HG03565 (cell line): ENCODE results near the gene CCL4L2.
A peak's percentile ranks its signal among the peaks of the same experiment; 100 is the strongest.
"Not testable (repeated sequence)": the region's sequence is repeated elsewhere in the genome, so short reads cannot be mapped to it uniquely, and the experiment has no call there.

Source experiments
- ATAC-seq: cut with Tn5 transposase; IDR thresholded peaks from one replicate; pipeline ENCODE4 v1.9.1; 2021; ENCODE audit warnings: mild to moderate bottlenecking, moderate library complexity; ENCODE audit not compliant: unreplicated experiment

The CCL4L2 gene

DNA sequence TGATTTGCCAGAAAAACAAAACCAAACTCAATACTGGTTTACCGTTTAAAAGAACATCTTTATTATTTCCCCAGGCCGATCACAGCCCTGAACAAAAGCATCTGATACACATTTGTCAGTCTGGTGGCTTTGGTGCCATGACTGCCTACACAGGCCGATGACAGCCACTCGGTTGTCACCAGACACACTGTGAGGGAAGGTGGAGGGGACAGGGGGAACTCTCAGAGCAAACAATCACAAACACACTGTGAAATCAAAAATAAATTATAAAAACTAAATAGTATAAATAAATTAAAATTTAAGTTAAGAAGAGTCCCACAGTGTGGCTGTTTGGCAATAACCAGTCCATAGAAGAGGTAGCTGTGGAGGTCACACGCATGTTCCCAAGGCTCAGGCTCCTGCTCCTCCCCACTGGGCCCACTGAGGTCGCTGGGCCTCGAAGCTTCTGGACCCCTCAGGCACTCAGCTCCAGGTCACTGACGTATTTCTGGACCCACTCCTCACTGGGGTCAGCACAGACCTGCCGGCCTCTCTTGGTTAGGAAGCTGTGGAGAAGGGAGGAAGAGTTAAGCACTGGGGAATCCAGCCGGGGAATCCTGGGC, 15.9 kb upstream of the CCL4L2 start:
- not testable (repeated sequence) for ATAC-seq

DNA sequence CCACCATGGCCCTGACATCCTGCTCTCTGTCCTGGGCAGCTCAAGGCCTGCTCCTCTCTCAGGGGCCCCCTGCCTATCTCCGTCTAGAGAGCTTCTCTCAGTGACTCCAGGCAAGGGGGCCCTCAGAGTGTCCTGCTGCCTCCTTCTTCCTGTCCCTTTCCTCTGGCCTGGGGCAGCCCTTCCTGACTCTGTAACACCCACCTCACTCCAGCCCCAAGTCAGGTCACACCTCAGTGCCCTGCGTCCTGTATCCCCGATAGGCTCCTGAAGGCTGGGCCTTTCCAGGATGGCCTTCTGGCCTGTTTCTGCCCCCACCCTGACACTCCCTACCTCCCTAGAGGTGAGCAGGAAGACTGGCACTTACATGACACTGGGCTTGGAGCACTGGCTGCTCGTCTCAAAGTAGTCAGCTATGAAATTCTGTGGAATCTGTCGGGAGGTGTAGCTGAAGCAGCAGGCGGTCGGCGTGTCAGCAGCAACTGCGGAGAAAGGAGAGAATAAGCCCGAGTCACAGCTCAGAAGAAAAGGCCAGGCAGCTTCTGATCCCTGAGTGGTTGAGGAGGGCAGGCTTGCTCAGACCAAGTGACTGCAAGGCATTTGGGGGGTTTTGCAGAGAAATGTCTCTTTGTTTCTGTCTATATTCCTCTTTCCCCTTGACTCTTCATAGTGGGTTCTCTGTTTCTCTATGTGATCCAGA, 15.3 kb upstream of the CCL4L2 start:
- no peak for ATAC-seq

DNA sequence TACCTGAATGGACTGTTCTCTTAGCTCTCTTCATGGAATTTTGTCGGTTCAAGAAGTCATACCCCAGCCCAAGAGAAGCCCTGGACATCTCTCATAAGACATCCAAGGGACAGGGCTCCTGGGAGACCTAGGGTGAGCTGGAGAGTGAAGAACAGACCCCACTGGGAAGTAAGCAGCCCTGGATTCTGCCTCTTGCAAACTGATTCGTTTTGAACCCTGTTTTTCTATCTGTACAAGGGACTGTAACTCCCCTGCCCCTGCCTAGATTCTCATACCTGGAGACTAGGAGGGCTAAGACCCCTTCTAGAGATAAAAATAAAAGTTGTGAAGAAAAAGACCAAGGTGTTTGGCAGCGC, 14.8 kb upstream of the CCL4L2 start:
- ATAC-seq, result no peak

DNA sequence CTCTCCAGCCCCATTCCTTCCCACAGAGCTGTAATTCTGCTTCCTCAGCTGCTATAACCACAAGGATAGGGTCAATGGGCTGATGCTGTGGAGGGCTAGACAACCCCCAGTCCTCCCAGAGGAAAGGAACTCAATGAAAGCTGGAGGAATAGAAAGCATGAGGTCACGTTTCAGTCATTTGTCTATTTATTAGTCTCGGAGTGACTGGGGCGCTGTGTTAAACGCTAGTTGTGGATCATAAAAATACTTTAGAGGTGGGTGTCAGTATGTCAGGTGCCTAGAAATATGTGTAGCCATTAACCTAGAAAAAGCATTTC, 13.5 kb upstream of the CCL4L2 start:
- no peak for ATAC-seq

DNA sequence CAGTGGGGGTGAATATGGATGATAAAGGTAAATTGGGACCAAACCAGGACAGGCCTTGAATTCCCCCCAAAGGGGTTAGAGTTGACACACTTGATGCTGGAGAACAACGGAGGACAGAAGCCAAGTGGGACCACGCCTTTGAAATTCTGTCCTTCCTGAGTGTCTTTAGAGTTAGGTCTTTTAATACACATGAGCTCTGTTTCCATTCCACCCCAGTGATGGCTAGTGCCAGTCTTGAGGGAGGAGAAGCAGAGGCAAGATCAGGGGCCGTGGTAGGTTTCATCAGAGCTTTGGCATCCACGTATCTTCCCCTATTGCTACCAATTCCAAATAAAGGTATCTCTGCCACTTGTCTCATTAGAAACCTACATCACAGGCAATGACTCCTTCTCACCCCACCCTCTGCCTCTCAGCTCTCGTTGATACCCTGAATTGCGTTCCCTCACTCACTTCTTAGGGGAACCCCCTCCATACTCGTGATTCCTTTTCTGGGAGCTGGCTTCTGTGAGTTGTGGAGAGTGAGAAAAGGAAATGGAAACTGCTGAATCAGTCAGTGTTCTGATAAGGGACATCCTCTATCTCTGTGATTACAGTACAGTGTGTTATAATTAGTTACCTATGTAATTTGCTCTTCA, 11.9 kb upstream of the CCL4L2 start:
- ATAC-seq, result peak; percentile 27

DNA sequence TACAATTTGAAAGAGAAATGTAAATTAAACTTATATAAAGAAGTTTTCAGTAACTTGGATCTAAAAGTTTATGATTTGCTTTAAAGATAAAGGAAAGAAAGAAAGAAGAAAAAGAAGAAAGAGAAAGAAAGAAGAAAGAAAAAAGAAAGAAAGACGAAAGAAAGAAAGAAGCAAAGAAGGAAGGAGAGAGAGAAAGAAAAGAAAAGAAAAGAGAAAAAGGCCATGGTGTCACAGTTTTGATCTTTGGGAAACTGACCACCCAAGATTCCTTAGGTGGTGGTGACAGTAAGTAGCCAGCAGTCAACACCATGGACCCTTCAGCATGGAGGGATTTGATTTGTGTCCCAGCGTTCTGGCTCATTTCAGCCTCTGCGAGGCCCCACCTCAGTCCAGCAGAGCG, 9.8 kb upstream of the CCL4L2 start:
- ATAC-seq, result not testable (repeated sequence)

DNA sequence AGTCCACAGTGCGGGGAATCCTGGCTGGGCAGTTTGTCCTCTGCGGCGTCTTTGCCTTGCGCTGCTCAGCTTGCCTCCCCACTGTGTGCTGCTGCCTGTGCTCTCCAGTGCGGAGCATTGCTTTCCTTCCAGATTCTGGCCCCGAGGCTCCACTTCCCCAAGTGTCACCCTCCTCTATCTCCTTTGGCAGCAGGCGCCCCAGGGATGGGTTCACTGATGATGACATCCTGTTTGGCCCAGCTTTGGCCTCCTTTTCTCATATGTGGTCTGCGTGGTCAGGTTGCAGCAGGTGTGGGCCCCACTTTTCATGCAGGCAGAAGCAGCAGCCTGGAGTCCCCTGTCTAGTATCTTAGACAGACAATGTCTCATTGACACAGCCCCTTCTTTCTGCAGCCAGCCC, 9.4 kb upstream of the CCL4L2 start:
- ATAC-seq, result not testable (repeated sequence)

DNA sequence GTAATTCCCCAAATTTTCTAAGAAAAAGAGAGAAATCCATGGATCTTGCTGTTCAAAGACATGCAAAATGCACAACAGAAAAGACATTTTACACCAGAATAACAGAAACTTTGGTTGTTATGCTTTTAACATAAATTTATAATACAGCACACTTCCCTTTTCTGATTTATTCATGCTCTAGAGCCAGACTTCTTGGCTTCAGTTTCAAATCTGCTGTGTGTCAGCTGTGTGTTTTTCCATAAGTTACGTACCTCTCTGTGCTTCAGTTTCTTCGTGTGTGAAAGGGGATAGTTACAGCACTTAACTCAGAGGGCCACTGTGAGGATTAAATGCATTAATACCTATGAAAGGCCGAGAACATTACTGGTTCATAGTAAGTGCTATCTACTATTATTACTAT, 7.5 kb upstream of the CCL4L2 start:
- no peak for ATAC-seq

DNA sequence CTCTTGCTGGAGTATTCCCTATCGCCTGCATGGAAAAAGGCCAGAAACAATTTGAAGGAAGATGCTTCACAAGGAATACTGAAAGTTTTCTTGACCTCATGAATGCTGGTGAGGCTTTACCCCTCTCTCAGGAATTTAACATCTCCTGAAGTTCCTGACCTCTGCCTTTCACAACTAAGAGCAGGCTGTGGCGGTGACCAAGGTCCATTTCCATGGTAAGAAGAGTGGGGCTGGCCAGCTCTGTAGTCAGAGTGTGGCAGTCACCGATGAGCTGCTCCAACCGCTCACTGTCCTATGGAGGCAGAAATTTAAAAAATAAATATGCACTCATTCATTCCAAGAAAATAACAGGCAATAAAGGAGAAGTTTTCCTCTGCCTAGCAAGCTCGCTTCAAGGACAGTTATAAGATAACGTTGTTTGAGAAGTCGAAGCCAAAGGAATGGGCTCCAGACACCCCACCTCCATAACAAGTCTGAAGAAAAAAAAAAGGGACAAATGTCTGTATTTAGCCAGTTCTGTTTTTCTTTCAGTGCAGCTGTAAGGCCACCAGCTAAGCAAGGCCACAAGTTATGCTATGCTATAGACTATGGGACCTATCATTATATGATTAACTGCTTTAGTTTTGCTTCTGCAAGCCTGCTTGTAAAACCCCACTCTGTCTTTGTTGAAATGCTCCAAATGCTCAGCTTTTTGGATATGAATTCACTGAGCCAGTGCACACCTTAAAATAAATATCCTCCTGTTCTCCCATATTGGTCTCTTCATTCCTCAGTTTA, 6.0 kb upstream of the CCL4L2 start:
- no peak for ATAC-seq

DNA sequence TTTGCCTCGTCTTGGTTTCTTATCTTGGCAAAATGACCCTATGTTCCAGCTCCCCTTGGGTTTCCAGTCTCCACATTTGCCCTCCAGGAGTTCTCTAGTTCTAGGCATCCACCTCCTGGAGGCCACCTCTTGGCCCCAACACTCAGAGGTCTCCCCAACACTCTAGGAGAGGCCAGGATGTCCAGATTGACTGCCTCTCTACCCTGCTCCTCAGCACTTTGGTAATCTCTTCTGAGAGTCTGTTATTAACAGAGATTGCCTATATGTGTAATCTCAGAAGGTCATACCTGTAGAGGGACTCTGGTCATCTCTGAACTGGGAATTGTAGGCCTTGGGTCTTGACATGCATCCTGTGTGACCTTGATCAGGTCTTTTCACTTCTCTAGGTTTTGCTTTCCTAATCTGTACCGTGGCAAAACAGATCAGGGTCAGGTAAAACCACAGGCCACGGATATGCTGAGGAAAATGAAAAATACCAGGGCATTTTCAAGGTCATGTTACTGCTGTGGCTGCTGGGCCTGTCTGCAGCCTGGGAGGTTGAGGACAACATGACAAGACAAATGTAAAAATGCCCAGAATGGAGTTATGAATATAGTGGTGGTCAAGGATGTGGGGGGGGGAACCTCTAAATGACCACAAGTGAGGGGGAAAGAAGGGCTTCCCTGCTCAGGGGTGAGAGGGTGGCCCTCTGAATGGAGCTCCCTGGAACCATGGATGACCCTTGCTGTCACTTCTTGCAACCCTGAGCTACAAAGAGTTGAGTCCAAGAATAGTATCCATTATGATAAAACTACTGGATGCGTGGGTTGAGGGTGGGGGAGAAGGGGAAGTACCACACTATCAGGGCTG, 5.0 kb upstream of the CCL4L2 start:
- no peak for ATAC-seq

DNA sequence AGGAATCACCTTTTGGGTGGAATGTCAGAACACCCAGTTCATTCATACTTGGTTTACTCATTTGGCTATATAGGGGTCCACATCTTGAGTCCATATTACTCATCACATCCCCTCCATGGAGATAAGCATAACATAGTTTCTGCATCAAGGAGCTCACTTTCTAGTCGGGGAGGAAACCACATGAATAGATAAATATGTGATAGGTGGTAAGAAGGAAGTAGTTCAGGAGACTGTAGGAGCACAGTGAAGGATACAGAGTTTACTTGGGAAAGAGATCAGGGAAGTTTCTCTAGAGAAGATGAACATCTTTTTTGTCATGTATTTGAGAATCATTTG, 4.4 kb upstream of the CCL4L2 start:
- ATAC-seq, result peak; percentile 27

DNA sequence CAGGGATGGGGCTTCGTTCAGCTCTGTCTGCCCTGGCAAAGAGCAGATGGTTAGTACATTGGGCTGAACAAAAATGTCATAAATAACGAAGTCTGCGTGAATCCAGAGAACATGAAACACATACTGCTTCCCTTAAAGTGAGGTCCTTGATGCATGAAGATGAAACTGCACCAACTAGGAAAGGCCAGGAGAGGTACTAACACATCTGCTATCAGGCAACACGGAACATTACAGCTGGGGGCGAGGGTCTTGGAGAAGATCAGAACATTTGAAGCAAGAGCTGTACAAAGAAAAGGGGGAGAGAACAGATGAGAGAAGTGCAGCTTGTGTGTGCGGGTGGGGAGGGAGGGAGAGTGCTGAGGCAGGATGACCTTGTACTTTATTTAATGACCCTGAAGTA, 3.5 kb upstream of the CCL4L2 start:
- not testable (repeated sequence) for ATAC-seq

DNA sequence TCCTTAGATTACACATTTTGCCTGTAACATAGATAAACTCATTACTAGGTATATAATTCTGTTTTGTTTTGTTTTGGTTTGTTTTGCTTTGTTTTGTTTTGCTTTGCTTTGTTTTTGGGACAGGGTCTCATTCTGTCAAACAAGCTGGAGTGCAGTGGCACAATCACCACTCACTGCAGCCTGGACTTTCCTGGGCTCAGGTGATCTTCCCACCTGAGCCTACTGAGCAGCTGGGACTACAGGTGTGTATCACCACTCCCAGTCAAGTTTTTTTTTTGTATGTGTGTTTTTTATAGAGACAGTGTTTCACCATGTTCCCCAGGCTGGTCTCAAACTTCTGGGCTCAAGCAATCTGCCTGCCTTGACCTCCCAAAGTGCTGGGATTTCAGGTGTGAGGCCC, 1.3 kb upstream of the CCL4L2 start:
- no peak for ATAC-seq

DNA sequence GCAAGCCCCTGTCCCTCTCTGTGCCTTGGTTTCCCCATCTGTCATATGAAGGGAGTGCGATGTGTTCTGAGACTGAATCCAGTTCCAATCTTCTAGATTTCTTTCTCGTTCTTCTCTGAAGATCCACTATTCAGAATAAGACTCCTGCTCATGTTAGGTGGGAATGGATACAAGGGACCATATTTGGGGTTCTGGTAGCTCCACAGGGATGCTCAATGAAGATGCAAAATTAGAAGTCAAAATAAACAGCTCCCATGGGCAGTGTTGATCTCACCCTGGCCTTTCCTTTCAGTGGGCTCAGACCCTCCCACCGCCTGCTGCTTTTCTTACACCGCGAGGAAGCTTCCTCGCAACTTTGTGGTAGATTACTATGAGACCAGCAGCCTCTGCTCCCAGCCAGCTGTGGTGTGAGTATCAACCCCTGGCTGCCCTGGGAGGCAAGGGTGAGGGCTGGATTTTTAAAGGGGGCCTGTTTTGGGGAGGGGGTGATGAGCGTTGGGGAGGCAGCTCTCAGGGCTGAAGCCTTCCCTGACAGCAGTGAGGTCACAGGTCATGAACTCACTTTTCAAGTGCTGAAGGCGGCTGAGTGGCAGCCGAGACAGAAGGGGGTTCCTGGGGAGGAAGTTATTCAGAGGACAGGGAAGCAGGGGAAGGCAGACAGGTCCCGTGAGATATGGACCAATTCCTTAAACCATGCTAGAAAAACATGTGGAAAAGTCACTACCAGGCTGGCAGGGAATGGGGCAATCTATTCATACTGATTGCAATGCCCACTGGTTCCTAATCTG, 815 bp downstream of the CCL4L2 start:
- ATAC-seq, result not testable (repeated sequence)

DNA sequence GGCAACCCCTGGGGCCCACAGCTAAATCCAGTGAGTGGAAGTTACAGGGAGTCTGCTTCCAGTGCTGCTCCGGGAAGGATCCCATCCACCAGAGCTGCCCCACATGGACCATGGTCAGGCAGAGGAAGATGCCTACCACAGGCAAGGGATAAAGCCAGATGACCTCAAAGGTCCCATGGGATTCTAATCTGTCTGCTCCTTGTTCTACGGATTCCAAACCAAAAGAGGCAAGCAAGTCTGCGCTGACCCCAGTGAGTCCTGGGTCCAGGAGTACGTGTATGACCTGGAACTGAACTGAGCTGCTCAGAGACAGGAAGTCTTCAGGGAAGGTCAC, 1.4 kb downstream of the CCL4L2 start:
- ATAC-seq, result no peak

DNA sequence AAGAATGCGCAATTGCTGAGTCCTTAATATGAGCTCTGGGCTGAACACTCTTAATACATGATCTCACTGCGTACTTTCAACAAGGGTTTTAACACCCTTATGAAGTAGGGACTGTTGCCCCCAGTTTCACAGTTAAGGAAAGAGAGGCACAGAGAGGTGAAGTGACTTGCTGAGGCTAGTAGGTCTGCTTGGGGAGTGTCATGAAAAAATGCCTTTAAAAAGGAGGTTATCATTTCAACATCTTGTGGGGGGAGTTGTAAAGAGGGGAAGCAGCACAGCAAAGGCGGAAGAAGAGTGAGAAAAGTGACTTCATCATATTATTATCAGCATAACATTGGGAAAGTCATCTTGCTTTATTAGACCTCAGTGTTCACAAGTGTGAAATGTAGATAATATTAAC, 2.1 kb downstream of the CCL4L2 start:
- ATAC-seq, result no peak

DNA sequence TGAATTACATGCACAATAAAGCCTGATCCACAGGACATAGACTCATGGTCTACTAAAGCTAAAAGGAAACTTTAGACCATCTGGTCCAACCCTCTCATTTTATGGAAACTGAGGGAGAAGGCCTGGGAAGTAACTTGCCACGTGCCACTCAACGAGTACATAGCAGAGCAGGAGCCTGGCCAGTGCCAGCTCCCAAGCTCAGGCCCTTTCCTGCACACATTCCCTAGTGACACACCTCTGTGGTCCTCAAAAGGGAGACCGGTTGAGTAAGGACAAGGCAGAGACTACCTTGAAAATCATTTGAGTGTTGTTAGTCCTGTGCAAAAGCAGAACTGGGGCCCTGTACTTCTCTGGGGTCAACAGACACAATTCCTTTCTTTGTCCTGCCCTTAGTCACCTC, 2.8 kb downstream of the CCL4L2 start:
- no peak for ATAC-seq

DNA sequence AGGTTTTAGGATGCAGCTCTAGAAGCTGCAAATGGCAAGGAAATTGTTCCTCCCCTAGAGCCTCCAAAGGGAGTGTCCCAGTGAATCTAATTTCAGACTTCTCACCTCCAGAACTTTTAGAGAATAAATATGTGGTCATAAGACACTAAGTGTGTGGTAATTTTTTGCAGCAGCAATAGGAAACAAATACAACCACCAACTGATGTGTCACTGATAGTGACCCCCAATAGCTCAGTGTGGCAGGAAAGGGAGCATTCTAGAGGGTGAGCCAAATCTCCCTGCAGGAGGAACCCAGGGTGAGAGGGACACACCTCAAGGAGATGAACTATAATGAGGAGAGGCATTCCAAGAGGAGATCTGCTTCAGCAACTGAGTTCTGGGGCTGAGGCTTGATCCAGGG, 4.1 kb downstream of the CCL4L2 start:
- no peak for ATAC-seq

DNA sequence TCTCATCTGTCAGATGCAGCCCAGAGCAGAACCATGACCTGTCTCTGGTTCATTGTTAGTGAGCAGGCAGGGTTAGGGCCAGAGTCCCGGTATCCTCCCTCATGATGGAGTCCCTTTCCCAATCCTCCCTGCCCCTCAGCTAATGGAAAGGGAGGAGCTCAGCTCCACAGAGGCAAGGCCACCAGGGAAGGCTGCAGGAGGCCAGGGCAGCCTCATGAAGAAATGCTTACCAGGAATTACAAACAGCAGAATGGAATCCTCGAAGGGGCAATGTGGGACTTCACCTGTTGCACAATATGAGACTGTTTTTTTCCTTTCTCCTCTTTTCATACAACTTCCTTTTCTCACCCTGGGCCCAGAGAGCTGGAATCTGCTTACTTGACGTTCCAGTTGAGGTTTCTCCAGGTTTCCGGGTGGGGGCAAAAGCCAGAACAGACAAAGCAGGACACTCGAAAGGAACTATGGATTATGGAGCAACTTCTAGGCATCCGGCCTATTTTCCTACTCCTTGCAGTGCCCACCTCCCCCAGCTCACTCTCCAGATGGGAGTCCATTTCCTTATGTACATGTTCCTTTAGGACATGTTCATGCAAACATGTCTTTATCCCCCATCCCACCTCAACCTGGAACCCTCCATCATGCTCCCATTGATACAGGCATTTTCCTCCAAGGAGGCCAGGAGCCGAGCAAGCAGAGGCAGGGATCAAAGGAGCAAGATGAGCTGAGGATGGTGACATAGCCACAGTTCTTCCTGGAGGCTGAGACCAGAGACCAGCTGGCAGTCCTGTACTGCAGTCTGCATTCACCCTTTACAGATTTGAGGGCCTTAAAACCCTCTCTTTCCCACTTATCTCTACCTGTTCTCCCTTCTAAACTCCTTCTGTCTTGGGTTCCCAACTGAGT, 4.8 kb downstream of the CCL4L2 start:
- ATAC-seq, result not testable (repeated sequence)
